HuH-7 (cell line): ENCODE measurements around the gene SLC26A6.

Source experiments
- DNase-seq: peaks from one replicate; pipeline ENCODE4 v3.0.0; 2011; ENCODE audit warnings: low spot score

SLC26A6 gene

DNA sequence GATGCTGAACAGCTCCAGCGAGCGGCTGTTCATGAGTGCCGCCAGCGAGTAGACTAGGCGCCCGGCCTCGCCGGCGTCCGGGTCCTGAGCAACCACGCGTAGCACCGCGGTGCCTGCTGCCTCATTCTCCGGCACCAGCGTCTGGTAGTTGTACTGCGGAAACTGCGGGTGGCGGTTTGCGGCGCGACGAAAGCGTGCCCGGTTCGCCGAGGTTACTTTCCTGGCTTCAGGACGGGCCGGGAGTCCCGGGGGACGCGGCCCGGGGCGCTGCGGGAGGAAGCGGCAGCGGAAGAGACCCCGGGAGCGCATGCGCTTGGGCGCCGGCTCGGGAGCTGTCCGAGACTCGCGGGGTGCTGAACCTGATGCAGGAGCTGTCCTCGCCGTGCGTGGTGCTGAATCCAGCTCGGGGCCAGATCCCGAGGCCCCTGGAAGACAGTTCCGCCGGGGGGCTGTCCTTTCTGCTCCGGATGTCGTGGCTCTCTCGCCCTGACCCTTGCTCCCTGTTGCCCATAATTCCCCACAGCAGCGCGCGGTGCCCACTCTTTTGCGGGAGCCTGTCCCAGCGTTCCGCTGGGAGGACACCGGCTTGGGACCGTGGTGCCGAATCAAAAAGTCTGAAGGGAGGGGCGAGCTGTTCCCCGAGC lies 26.4 kb upstream of the SLC26A6 start:
- peak; percentile 97 for DNase-seq

DNA sequence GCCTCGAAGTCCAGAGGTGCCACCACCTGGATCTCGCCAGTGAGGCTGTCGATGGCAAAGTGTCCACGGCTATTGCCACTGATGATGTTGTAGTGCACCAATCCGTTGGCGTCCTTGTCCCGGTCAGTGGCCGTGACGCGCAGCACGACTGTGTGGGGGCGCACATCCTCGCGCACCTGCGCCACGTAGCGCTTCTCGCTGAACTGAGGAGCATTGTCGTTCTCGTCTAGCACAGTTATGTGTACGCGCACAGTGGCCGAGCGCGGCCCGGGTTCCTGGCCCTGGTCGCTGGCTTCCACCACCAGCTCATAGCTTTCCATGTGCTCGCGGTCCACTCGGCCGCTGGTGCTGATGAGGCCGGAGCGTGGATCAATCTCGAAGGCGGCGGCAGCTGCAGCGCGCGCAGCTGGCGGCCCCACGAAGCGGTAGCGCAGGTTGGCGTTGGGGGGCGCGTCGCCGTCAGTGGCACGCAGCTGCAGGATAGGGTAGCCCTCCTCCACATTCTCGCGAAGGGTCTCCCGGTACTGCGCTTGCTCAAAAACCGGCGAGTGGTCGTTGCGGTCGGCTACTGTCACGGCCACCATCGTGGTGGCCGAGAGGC lies 25.6 kb upstream of the SLC26A6 start:
- DNase-seq, result no peak

DNA sequence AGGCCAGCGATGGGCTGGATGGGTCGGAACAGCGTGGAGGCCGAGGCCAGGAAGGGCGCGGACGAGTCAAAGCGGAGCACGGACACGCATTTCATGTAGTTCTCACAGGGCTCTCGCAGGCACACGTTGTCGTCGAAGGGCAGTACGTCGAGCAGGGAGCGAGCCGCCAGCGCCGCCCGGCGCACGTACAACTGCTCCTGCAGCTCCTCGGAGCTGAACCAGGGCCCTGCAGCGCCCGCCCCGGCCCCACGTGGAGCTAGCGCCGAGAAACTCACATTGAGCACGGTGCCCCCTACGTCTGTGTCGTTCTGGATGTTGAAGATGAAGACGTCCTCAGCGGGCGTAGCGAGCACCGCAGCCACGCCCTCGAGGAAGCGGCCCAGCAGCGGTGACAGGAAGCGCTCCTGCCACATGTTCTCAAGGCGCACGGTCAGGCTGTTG lies 21.6 kb upstream of the SLC26A6 start:
- DNase-seq, result no peak

DNA sequence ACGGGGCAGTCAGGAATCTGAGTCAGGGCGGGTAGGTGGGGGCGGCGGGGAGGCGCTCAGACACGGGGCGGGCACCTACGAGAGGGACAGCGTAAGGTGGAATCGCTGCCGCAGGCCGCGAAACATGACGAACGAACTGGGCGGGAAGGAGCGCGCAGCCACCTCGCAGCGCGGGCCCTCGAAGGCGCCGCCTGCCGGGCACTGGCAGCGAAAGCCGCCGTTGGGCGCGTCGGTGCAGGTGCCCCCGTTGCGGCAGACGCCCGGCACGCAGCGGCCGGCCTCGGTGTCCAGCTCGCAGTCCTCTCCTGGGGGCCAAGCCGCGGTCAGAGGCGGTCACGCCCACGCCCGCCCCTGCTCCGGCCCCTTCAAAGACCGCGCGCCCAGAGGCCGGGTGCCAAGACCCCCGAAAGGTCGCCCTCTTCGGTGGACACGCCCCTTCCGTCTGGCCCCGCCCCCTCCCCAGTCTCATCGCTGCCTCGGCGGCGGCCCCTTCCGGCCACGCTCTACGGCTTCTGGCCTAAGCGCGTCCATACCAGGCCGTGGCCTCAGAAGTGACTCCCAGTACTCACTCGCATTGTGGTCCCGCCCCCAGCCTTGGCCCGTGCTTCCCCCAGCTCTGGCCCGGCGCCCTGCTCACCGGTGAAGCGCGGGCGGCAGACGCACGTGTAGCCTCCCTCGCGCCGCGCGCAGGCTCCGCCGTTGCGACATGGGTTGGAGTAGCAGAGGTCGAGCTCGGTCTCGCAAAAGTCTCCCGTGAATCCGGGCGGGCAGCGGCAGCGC lies 21.0 kb upstream of the SLC26A6 start:
- DNase-seq, result no peak

DNA sequence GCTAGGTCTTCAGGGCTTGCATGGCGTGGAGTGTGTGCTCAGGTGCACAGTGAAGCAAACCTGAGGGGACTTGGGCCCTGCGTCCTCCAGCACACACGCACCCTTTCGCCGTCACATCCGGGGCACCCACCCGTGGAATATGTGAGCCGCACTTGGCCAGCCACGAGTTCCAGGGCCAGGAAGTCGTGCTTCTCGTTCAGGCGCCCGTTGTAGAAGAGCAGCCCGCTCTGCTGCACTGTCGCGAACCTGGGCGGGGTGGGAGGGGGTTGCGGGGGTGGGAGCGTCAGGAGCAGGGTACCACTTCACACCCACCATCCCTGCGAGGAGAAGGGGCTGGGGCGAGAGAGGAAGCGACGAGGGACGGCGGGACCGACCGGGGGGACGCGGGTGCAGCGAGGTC lies 20.3 kb upstream of the SLC26A6 start:
- DNase-seq, result no peak

DNA sequence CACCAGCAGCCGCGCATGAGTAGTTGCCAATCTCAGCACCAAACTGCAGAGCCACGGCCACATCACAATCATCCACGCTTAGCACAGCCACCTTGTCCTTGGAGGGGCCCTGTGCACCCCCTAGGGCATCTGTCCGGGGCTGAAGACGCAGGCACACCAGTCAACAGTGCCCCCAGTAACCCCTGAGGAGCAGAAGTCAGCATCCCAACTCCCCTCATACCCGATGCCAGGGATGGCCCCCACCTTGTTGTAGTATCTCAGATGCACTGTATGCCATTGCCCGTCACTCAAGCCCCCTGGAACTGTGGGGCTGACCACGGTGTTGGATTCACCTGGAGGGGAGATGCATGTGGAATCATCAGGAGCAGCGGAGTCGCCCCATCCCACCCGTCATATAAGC lies 19.8 kb upstream of the SLC26A6 start:
- DNase-seq, result no peak

DNA sequence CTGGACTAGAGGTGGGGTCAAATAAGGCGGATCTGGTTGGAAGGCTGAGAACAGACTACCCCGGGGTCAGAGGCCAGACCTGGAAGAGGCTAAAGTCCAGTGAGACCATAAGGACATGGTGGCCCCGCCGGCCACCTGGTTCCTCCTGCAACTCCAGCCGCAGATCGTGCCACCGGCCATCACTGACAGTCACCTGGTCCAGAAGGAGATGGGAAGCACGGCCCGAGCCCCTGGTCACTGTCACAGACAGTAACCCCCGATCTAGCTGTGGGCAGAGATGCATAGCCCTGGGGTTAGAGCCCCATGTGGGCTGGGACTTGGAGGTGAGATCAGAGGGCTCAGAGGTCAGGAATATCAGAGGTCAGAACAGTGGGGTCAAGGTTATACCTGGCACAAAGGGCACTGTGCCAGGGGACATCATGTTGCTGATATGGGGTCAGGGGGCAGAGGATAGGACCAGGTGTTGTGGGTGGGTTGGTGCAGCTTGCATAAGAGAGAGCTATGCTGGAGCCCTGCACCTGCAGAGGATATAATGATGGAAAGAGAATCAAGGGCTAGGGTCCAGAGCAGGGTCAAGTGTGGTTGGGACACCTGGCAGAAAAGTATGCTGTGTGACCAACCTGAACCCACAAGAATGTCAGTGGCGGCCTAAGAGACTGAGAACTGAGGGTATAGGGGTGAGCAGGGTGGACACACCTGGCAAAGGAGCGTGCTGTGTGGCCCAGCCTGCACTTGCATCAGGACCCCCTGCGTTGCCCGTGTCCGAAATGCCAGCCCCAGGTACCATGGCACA lies 17.9 kb upstream of the SLC26A6 start:
- no peak for DNase-seq

DNA sequence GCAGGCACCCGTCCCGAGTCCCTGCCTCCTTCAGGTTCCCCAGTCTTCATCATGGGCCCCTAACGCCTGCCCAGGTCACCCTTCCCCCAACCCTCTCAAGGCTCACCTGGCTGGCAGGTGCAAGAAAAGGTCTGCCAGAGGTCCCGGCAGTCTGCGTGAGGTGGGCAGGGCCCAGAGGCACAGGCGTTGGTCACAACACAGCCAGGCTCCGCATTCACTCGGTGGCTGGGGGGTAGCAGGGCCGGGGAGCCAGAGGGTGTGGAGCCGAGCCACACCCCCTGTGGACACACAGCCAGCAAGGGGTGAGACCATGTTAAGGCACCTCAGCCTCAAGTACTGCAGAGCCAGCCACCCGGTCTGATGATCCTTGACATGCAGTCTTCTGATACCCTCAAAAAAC lies 16.5 kb upstream of the SLC26A6 start:
- no peak for DNase-seq

DNA sequence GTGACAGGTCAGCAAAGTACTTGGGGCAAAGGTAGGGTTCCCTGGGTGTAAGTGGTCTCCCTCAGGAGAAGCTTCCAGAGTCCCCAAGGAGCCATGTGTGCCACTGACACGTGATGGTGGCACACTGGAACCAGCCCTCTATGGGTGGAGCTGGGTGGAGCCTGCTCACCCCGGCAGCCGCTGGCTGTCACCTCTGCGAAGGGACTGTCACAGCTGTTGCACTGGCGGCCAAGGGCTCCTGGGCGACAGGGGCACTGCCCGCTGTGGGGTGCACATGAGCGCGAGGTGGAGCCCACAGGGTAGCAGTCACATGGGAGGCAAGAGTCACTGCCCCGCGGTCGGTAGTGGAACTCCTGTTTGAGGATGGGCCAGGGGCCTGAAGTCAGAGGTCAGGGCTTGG lies 15.5 kb upstream of the SLC26A6 start:
- no peak for DNase-seq

DNA sequence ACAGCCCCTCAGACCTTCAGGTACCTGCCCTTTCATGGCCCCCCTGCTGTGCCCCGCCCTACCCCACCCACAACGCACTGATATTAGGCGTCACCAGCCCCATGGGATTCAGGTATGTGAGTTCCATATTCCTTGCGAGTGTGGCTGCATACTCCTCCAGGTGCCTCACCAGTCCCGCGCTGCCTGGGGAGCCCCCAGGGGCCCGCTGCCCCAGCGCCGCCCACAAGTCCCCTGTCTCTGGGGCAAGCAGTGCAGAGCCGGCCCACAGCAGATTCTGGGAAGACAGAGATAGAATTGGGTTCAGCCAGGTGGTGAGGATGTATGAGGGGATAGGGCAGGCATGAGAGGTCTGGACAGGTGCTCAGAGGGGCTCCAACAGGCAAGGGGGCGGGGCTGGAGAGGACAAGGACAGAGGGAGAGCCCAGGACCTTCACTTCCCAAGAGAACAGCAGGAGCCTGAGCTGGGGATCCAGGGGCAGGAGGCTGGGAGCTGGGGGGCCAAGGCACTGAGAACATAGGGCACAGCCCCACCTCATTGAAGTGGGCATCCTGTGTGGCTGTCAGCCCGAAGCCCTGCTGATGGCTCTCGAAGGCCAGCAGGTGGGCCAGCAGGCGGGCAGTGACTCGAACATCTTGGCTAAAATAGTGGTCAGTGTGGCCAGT lies 13.1 kb upstream of the SLC26A6 start:
- DNase-seq, result no peak

DNA sequence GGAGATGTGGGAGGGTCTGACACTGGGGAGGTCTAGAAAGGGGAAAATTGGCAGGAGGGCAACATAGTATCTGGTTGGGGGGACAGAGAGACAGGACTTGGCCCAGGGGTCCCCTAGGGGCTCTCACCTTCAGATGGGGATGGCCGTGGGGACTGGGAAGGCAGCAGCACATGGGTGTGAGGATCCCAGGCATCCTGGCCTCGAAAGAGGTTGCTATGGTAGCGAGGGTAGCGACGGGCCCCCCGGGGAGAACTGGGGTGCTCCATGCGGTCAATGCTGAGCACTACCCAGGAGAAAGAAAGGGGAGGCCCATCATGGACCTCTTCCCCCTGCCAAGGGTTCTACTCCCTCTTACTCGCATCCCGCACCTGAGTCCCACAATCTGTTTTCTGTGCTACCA lies 12.5 kb upstream of the SLC26A6 start:
- DNase-seq, result no peak

DNA sequence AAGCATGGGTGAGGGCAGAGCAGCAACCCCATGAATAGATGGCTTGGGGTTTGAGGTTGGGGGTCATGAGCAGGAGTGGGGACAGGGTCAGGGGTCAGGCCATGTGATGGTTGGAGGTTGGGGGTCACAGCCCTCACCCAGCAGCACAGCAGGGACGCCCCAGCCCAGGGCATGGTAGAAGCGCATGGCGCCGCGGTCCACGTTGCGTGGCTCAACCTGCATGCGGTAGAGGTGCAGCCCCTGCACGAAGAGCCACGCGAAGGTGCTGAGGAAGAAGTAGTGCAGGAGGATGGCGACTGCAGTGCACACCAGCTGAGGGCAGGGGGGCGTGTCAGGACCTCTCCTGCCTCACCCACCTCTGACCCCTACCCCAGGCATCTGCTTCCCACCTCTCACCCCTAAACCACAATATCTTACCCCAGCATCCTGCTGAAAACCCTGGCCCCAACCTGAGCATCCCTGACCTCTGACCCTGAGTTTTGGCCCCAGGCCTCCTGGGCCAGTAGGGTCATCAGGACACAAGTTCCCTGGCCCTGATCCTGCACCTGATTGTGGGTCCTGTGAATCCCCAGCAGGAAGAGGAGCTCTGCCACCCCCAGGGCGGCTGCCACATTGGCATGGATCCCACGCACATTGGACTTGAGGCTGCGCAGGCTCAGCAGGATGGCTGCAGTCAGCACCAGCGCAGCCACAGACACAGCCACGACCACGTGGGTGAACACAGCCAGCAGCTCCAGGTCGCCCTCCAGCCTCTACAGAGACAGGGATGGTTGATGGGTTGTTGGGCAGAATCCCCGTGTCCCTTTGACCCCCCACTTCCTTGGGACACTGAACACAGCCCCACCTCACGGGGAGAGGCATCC lies 9.9 kb upstream of the SLC26A6 start:
- DNase-seq, result no peak

DNA sequence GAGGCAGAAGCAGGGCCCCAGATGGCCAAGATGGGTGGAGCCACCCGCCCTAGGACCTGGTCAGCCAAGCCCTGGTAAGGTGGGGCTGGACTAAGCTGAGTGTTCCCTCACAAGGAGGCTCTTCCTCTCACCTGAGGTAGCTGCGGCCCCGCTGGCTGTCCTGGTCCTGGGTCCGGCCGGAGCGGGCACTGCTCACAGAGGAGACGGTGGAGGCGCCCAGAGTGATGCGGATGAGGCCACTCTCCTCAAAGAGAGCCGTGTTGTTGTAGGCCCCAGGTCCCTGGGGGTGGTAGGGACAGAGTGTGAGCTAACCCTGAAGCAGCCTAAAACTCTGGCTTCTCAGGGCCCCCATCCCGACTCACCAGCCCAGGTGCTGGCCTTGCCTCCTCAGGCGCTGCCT lies 7.3 kb upstream of the SLC26A6 start:
- DNase-seq, result no peak

DNA sequence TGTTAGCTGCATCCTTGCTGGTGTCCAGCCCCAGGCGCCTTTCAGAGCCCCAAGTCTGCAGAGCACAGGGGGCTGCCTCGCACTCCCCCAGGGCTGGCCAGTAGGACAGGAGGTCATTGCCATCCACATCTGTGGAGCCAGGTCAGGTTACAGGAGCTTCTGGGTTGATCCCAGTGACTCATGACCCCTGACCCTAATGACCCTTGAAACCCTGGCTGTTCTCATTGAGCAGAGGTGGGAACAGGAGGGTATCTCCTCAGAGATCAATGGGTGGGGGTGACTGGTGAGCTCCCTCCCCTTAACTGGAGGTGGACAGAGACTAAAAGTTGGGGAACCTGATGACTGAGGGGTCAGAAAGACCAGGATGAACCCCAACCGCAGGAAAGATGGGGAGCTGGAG lies 6.1 kb upstream of the SLC26A6 start:
- no peak for DNase-seq

DNA sequence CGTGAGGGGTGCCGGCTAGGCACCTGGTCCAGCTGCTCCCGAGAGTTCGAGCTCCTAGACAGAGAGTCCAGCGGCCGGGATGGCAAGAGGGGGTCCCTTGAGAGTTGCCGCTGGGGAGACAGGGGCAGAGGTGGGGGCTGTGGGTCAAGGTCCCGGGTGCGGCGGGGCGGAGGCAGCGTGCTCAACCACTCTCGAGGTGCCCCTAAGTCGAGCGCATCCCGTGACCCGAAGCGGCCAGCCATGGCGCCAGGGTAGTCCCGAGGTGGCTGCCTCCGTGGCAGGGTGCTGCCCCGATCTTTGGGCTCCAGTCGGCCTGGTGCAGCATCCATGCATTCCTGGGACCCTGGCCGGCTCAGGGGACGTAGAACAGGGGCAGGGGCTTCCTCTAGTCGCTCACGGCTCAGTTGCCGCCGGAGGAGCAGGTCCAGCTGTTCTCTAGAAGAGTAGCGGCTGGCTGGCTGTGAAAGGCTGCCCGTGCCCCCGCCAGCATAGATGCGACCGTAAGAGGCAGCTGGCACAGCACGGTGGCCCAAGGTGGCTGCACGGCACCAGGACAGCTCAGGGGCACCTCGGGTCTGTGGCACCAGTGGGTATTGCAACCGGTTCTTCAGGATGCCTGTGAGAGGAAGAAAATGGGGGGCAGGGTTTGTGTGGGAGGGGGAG lies 4.8 kb upstream of the SLC26A6 start:
- DNase-seq, result no peak

DNA sequence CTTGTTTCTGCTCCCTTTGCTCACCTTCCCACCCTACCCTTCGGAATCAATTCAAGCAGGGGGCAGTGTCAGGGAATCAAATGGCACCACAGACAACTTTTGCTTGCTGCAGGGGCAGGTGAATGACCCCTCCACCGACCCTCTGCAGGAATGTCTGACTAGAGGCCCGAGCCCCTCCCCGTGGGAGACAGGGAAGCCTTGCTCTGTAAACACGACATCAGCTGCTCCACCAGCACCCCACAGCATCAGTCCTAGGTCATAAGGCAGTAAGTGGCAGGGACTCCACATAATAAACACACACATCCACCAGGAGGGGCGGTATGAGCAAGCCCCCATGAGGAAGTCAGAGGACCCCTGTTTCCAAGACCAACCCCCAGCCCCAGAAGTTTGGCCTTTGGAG lies 2.0 kb upstream of the SLC26A6 start:
- DNase-seq, result no peak

DNA sequence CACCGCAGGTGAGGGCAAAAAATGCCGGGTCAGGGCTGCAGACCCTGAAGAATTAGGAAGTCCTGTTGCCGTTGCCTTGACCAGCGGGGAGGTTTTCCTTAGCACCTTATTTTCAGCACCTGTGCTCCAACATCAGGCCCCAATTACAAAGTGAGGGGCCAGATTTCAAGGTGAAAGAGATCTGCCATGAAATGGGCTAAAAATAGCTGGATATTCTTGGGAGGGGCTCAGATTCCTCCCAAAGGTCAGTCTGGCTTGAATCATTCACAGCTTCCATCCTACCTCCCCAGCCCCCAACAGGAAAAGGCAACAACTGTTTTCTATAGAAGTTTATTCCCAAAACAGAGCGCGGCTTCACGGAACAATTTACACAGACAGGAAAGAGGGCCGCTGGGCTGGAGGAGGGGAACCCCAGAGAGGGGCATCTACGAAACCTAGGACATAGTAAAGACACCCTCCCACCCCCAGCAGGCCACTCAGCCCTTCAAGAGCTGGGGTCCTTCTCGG lies 941 bp upstream of the SLC26A6 start:
- DNase-seq, result no peak

DNA sequence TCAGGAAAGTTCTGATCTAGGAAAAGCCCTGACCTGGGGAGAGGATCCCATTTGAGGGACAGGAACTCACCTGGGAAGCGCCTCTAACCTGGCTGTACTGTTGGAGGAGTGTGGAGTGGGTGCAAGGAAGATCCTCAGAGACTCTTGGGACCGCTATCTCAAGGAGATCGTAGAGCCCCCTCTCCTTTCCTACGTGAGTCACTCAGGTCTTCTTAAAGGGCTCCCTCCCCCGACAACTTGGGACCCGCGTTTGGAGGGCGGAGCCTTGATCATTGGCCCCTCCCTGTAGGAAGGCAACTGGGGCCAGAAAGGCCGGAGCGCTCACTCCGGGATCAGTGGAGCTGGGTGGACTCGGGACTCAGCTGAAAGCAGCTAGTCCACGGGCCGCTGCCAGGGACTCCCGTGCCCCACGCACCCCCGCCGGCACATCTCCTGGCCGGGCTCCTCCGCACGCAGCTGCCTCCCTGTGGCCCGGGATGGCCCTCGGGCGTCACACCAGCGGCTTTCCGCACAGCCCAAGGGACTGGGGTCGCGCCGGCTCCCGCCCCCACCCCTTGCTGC lies 520 bp downstream of the SLC26A6 start:
- peak; percentile 87 for DNase-seq

DNA sequence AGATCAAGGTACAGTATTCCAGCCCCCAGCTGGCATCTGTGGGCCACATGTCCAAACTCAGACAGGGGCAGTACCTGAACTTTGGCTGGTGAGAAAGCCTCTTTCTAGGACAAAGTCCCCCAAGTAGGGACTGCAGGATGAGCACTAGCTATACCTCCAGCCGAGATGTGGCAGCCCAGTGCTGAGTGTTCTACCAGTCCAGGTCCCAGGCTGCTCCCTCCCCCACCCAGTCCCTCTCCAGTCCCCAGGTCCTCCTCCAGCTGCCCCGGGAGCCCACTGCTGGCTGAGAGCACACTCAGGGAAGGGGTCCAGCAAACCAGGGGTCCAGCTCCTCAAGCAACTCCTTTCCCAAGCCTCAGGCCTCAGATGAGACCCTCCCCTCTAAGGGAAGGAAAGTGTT lies 1.5 kb downstream of the SLC26A6 start:
- DNase-seq, result no peak

DNA sequence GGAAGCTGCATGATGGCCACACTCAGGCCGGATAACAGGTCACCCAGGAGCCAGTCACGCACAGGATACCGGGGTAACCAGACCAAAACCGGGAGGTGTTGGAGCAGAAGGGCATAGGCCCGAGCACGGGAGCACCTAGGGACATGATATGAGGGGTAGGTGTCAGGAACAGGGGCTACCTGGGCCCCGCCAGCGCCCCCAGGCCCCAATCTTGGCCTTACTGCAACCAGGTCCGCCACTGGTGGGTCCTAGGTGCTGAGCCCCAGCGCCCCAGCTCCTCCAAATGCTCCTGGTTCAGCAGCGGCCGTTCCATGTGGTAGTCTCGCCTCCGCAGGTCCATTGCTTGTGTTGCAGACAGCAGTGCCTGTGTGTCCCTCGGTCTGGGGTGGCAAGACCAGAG lies 2.0 kb downstream of the SLC26A6 start:
- no peak for DNase-seq
